ENCODE results near the gene RNF114. TPM values are rescaled to one million over a fixed set of nuclear protein-coding genes. Genes with fewer than 3 reads are reported as not detected.

RNF114 gene
- polyA plus RNA-seq, 1 donor (not counting 4 experiments of a cell fraction or from before 2014, with no cell fraction given), result 58.4 TPM

GRCh38 chr20:49919461-49919860, 16.7 kb upstream of the RNF114 start:
- H3K27ac ChIP-seq (ENCODE audit: control insufficient read depth, insufficient read depth, low read length), result no peak overlapping the region
- peaks cover 12% of the 10 kb centered on the region for H3K4me1 ChIP-seq (ENCODE audit: control insufficient read depth, extremely low read depth, insufficient read depth, low read length)
- H3K27me3 ChIP-seq (ENCODE audit: control insufficient read depth, extremely low read depth, insufficient read depth, low read length), result no peaks in the 10 kb centered on the region
- no peak overlapping the region for H2AFZ ChIP-seq (ENCODE audit: control insufficient read depth, low read length)
- H3K9me3 ChIP-seq (ENCODE audit: control insufficient read depth, low read depth, low read length), result no peaks in the 10 kb centered on the region
- peaks cover 8% of the 10 kb centered on the region for H3K79me2 ChIP-seq (ENCODE audit: control insufficient read depth, insufficient read depth, low read length)
- FAIRE-seq (no peak), DNase-seq (ENCODE audit: low read depth, low spot score) (no peak)
- no peaks in the 10 kb centered on the region for H3K9me1 ChIP-seq (ENCODE audit: control insufficient read depth, extremely low read depth, insufficient read depth, low read length)
- H3K9ac ChIP-seq (ENCODE audit: control insufficient read depth, extremely low read depth, insufficient read depth, low read length), result no peak overlapping the region
- dilution Hi-C loops (cut with MboI; ENCODE audit: extremely low pct_ligation_motif_present, low sequenced_read_pairs), result no loop called here
- no peak overlapping the region for H3K4me2 ChIP-seq (ENCODE audit: control insufficient read depth, extremely low read depth, insufficient read depth, low read depth, low read length)
- TF ChIP-seq EZH2 (IDR thresholded peaks at IDR 0.05; ENCODE audit: low read length) (no peak), CTCF (optimal IDR thresholded peaks at IDR 0.05 in 1 of 3, IDR thresholded peaks at IDR 0.05 in 1 of 3, conservative IDR thresholded peaks at IDR 0.05 in 1 of 3; ENCODE audit: extremely low read depth in 1 of 3, insufficient read depth in 2 of 3, low read length in 3 of 3) (no peak)
- H4K20me1 ChIP-seq (ENCODE audit: control insufficient read depth, extremely low read depth, insufficient read depth, low read length), result no peaks in the 10 kb centered on the region
- no peaks in the 10 kb centered on the region for H3K36me3 ChIP-seq (ENCODE audit: control insufficient read depth in 2 of 2, extremely low read depth in 1 of 2, insufficient read depth in 2 of 2, low read length in 2 of 2)
- H3K4me3 ChIP-seq (ENCODE audit: control insufficient read depth in 2 of 3, extremely low read depth in 1 of 3, insufficient read depth in 2 of 3, low read depth in 1 of 3, low read length in 3 of 3), result no peak overlapping the region

GRCh38 chr20:49924247-49924646, 11.9 kb upstream of the RNF114 start:
- H3K9ac ChIP-seq (ENCODE audit: control insufficient read depth, extremely low read depth, insufficient read depth, low read length), result no peak overlapping the region
- H3K4me2 ChIP-seq (ENCODE audit: control insufficient read depth, extremely low read depth, insufficient read depth, low read depth, low read length), result no peak overlapping the region
- no peaks in the 10 kb centered on the region for H3K79me2 ChIP-seq (ENCODE audit: control insufficient read depth, insufficient read depth, low read length)
- H2AFZ ChIP-seq (ENCODE audit: control insufficient read depth, low read length), result no peak overlapping the region
- no peak overlapping the region for H3K4me3 ChIP-seq (ENCODE audit: control insufficient read depth in 2 of 3, extremely low read depth in 1 of 3, insufficient read depth in 2 of 3, low read depth in 1 of 3, low read length in 3 of 3)
- H3K27me3 ChIP-seq (ENCODE audit: control insufficient read depth, extremely low read depth, insufficient read depth, low read length), result no peaks in the 10 kb centered on the region
- DNase-seq (ENCODE audit: low read depth, low spot score), result no peak
- dilution Hi-C loops (cut with MboI; ENCODE audit: extremely low pct_ligation_motif_present, low sequenced_read_pairs), result no loop called here
- no peak for FAIRE-seq
- no peaks in the 10 kb centered on the region for H3K9me1 ChIP-seq (ENCODE audit: control insufficient read depth, extremely low read depth, insufficient read depth, low read length)
- H3K36me3 ChIP-seq (ENCODE audit: control insufficient read depth in 2 of 2, extremely low read depth in 1 of 2, insufficient read depth in 2 of 2, low read length in 2 of 2), result no peaks in the 10 kb centered on the region
- no peak for TF ChIP-seq EZH2 (IDR thresholded peaks at IDR 0.05; ENCODE audit: low read length)
- TF ChIP-seq CTCF (optimal IDR thresholded peaks at IDR 0.05 in 1 of 3, IDR thresholded peaks at IDR 0.05 in 1 of 3, conservative IDR thresholded peaks at IDR 0.05 in 1 of 3; ENCODE audit: extremely low read depth in 1 of 3, insufficient read depth in 2 of 3, low read length in 3 of 3), result no peak
- H3K27ac ChIP-seq (ENCODE audit: control insufficient read depth, insufficient read depth, low read length), result no peak overlapping the region
- H3K9me3 ChIP-seq (ENCODE audit: control insufficient read depth, low read depth, low read length), result no peaks in the 10 kb centered on the region
- H4K20me1 ChIP-seq (ENCODE audit: control insufficient read depth, extremely low read depth, insufficient read depth, low read length), result no peaks in the 10 kb centered on the region
- peaks cover 6% of the 10 kb centered on the region for H3K4me1 ChIP-seq (ENCODE audit: control insufficient read depth, extremely low read depth, insufficient read depth, low read length)
